Cardiac muscle cell (in vitro differentiated cells and primary cell): ENCODE results near the gene ULK2. TPM values are rescaled to one million over a fixed set of nuclear protein-coding genes. Genes with fewer than 3 reads are reported as not detected.

Source experiments
- polyA plus RNA-seq: library from polyadenylated mRNA; unstranded; fragments of >200 nt; fragmentation: Nextera tagmentation; extraction: Ambion mirVana; gene quantifications from 2 replicates; pipeline ENCODE4 v1.2.1, GENCODE V29; 2016
- total RNA-seq: library from RNA; depleted of rRNA; stranded (reverse); fragments of >200 nt; gene quantifications from 2 replicates; pipeline ENCODE4 v1.2.3, GENCODE V29; 2016

Gene ULK2
- total and polyA plus RNA-seq, 2 experiments from 2014 or later = 13.3 to 24.5 TPM

Other genes with a start within 250 kb of the ULK2 start
- 123 and 189 TPM in 2 replicates for gene ALDH3A2, start 219.2 kb downstream of the ULK2 start, total RNA-seq
- gene ALDH3A2, start 219.2 kb downstream of the ULK2 start, polyA plus RNA-seq = 75.2 and 86.0 TPM in 2 replicates
- gene SLC47A2, start 151.4 kb downstream of the ULK2 start, total RNA-seq = 0.14 and 0.27 TPM in 2 replicates
- 0.37 and 0.42 TPM in 2 replicates for gene SLC47A2, start 151.4 kb downstream of the ULK2 start, polyA plus RNA-seq
- gene ALDH3A1, start 119.6 kb downstream of the ULK2 start, total RNA-seq = 1.0 TPM in 1 of 2 replicates, not detected in the other
- gene ALDH3A1, start 119.6 kb downstream of the ULK2 start, polyA plus RNA-seq = not detected in 2 replicates
- 12.6 and 18.3 TPM in 2 replicates for gene AKAP10, start 109.9 kb upstream of the ULK2 start, total RNA-seq
- gene AKAP10, start 109.9 kb upstream of the ULK2 start, polyA plus RNA-seq = 16.3 and 20.8 TPM in 2 replicates
- 24.5 and 48.7 TPM in 2 replicates for gene SPECC1, start 141.4 kb upstream of the ULK2 start, total RNA-seq
- 12.4 and 13.6 TPM in 2 replicates for gene SPECC1, start 141.4 kb upstream of the ULK2 start, polyA plus RNA-seq